H9 (cell line): Measurements from ENCODE around the gene PRSS8. TPM values are rescaled to one million over a fixed set of nuclear protein-coding genes. Genes with fewer than 3 reads are reported as not detected.
"Not testable (repeated sequence)": the region's sequence is repeated elsewhere in the genome, so short reads cannot be mapped to it uniquely, and the experiment has no call there.

Experiments used
- DNase-seq: peaks from one replicate; pipeline ENCODE4 v3.0.0-alpha.2; 2017
- H2AFZ ChIP-seq: one replicate; pipeline ENCODE4 v1.6.1; 2013; ENCODE audit warnings: mild to moderate bottlenecking, low read length, control low read depth, moderate library complexity
- H2AK5ac ChIP-seq: 2 replicates; pipeline ENCODE4 v1.6.1; 2013; ENCODE audit warnings: low read length, control low read depth, mixed read lengths; ENCODE audit not compliant: insufficient read length
- H2BK120ac ChIP-seq: one replicate; pipeline ENCODE4 v1.6.1; 2013; ENCODE audit warnings: low read depth, mild to moderate bottlenecking, low read length, control low read depth, inconsistent platforms; ENCODE audit not compliant: poor library complexity, severe bottlenecking
- H2BK12ac ChIP-seq: 2 replicates; pipeline ENCODE4 v1.6.1; 2013; ENCODE audit warnings: low read length, control low read depth, mixed read lengths, low read depth; ENCODE audit not compliant: insufficient read length
- H2BK15ac ChIP-seq: 2 replicates; pipeline ENCODE4 v1.6.1; 2013; ENCODE audit warnings: low read depth, low read length, control low read depth
- H2BK20ac ChIP-seq: one replicate; pipeline ENCODE4 v1.6.1; 2013; ENCODE audit warnings: low read depth, mild to moderate bottlenecking, low read length, control low read depth, inconsistent platforms; ENCODE audit not compliant: poor library complexity, severe bottlenecking
- H2BK5ac ChIP-seq: 2 replicates; pipeline ENCODE4 v1.6.1; 2013; ENCODE audit warnings: low read length, control low read depth, mixed read lengths; ENCODE audit not compliant: insufficient read length
- H3K14ac ChIP-seq: 2 replicates; pipeline ENCODE4 v1.6.1; 2013; ENCODE audit warnings: low read length, control low read depth; ENCODE audit not compliant: insufficient read depth
- H3K18ac ChIP-seq: 2 replicates; pipeline ENCODE4 v1.6.1; 2013; ENCODE audit warnings: low read depth, mild to moderate bottlenecking, mixed read lengths, low read length, control low read depth; ENCODE audit not compliant: insufficient read length
- H3K23ac ChIP-seq: 2 replicates; pipeline ENCODE4 v1.6.1; 2013; ENCODE audit warnings: low read length, control low read depth, mixed read lengths, low read depth; ENCODE audit not compliant: insufficient read length
- H3K23me2 ChIP-seq: 2 replicates; pipeline ENCODE4 v1.6.1; 2013; ENCODE audit warnings: low read depth, mild to moderate bottlenecking, mixed read lengths, low read length, control low read depth; ENCODE audit not compliant: insufficient read length, poor library complexity, severe bottlenecking
- H3K27ac ChIP-seq: 2 replicates; pipeline ENCODE4 v1.5.1; 2013; ENCODE audit warnings: low read length, control low read depth, mixed read lengths, low read depth; ENCODE audit not compliant: insufficient read length
- H3K27me3 ChIP-seq: 2 replicates; pipeline ENCODE4 v1.6.1; 2013; ENCODE audit warnings: low read length, control low read depth, inconsistent platforms; ENCODE audit not compliant: insufficient read depth
- H3K4ac ChIP-seq: 2 replicates; pipeline ENCODE4 v1.6.1; 2013; ENCODE audit warnings: low read depth, mild to moderate bottlenecking, control low read depth, inconsistent platforms, low read length, moderate library complexity
- H3K4me1 ChIP-seq: 2 replicates; pipeline ENCODE4 v1.6.1; 2013; ENCODE audit warnings: low read length, control low read depth, inconsistent platforms; ENCODE audit not compliant: insufficient read depth
- H3K4me2 ChIP-seq: 2 replicates; pipeline ENCODE4 v1.6.1; 2013; ENCODE audit warnings: low read length, control low read depth, mixed read lengths; ENCODE audit not compliant: insufficient read length, insufficient read depth
- H3K56ac ChIP-seq: 2 replicates; pipeline ENCODE4 v1.6.1; 2013; ENCODE audit warnings: low read depth, mild to moderate bottlenecking, mixed read lengths, low read length, control low read depth; ENCODE audit not compliant: insufficient read length
- H3K79me1 ChIP-seq: 2 replicates; pipeline ENCODE4 v1.6.1; 2013; ENCODE audit warnings: low read depth, mild to moderate bottlenecking, moderate library complexity, low read length, control low read depth, inconsistent platforms; ENCODE audit not compliant: insufficient read depth, poor library complexity, severe bottlenecking
- H3K79me2 ChIP-seq: 2 replicates; pipeline ENCODE4 v1.6.1; 2013; ENCODE audit warnings: low read length, control low read depth, inconsistent platforms; ENCODE audit not compliant: insufficient read depth
- H3K9ac ChIP-seq: 2 replicates; pipeline ENCODE4 v1.6.1; 2013; ENCODE audit warnings: low read length, control low read depth, mixed read lengths; ENCODE audit not compliant: insufficient read length; ENCODE audit errors: extremely low read depth
- H3K9me3 ChIP-seq: one replicate; pipeline ENCODE4 v1.6.1; 2013; ENCODE audit warnings: low read depth, low read length, inconsistent platforms; ENCODE audit not compliant: control insufficient read depth
- H3T11ph ChIP-seq: one replicate; pipeline ENCODE4 v1.6.1; 2013; ENCODE audit warnings: mild to moderate bottlenecking, low read length, control low read depth, inconsistent platforms
- H4K20me1 ChIP-seq: one replicate; pipeline ENCODE4 v1.6.1; 2013; ENCODE audit not compliant: control insufficient read depth, insufficient read length, insufficient read depth
- H4K5ac ChIP-seq: 2 replicates; pipeline ENCODE4 v1.6.1; 2013; ENCODE audit warnings: low read depth, mild to moderate bottlenecking, mixed read lengths, low read length, control low read depth; ENCODE audit not compliant: insufficient read length
- H4K8ac ChIP-seq: replicated peaks from 2 replicates; pipeline ENCODE4 v1.6.1; 2013; ENCODE audit warnings: low read length, control low read depth, mixed read lengths, low read depth; ENCODE audit not compliant: insufficient read length
- H4K91ac ChIP-seq: 2 replicates; pipeline ENCODE4 v1.6.1; 2013; ENCODE audit warnings: low read depth, mild to moderate bottlenecking, moderate library complexity, mixed read lengths, low read length, control low read depth; ENCODE audit not compliant: insufficient read length
- H3K27ac Mint-ChIP-seq, 3 experiments: 2 replicates in 2 of 3; 3 replicates in 1 of 3; pipeline ENCODE4 v1.8.0; 2020 to 2021; ENCODE audit warnings: mixed read lengths in 3 of 3, mild to moderate bottlenecking in 1 of 3, moderate library complexity in 1 of 3
- H3K27me3 Mint-ChIP-seq: 2 replicates; pipeline ENCODE4 v1.8.0; 2021; ENCODE audit warnings: low read depth, mild to moderate bottlenecking, moderate library complexity, mixed read lengths
- H3K36me3 Mint-ChIP-seq, 3 experiments: 2 replicates in 2 of 3; 3 replicates in 1 of 3; pipeline ENCODE4 v1.8.0; 2020 to 2021; ENCODE audit warnings: low read depth in 3 of 3, mixed read lengths in 3 of 3; ENCODE audit not compliant: insufficient read depth in 1 of 3
- H3K4me1 Mint-ChIP-seq, 2 experiments: 2 replicates each; pipeline ENCODE4 v1.8.0; 2020; ENCODE audit warnings: mixed read lengths in 2 of 2
- H3K4me3 Mint-ChIP-seq, 2 experiments: 2 replicates in 1 of 2; 3 replicates in 1 of 2; pipeline ENCODE4 v1.8.0; 2020 to 2021; ENCODE audit warnings: mild to moderate bottlenecking in 2 of 2, mixed read lengths in 2 of 2, moderate library complexity in 1 of 2
- H3K9me3 Mint-ChIP-seq, 2 experiments: 2 replicates in 1 of 2; 3 replicates in 1 of 2; pipeline ENCODE4 v1.8.0; 2020; ENCODE audit warnings: mild to moderate bottlenecking in 2 of 2, mixed read lengths in 2 of 2, moderate library complexity in 1 of 2
- CTCF ChIP-seq: fragments of 200-600 bp; sonication (generic); conservative IDR thresholded peaks from 3 replicates; pipeline ENCODE4 v1.8.0; 2021; ENCODE audit warnings: antibody characterized with exemption, mild to moderate bottlenecking
- WGBS: extraction: QIAGEN DNeasy Blood & Tissue Kit; methylation state at CpG from one replicate; pipeline ENCODE4 v1.1.7; 2013; ENCODE audit warnings: missing lambda C conversion rate, low lambda C conversion rate, mixed read lengths; ENCODE audit not compliant: insufficient read length; ENCODE audit errors: extremely low coverage; 5-methylcytosine and 5-hydroxymethylcytosine counted together
- total RNA-seq: library from RNA; stranded (reverse); gene quantifications from 2 replicates; pipeline ENCODE4 v1.2.1, GENCODE V29; 2021

The PRSS8 gene
- total RNA-seq, 1 experiment from 2014 or later: 64.0 TPM

DNA sequence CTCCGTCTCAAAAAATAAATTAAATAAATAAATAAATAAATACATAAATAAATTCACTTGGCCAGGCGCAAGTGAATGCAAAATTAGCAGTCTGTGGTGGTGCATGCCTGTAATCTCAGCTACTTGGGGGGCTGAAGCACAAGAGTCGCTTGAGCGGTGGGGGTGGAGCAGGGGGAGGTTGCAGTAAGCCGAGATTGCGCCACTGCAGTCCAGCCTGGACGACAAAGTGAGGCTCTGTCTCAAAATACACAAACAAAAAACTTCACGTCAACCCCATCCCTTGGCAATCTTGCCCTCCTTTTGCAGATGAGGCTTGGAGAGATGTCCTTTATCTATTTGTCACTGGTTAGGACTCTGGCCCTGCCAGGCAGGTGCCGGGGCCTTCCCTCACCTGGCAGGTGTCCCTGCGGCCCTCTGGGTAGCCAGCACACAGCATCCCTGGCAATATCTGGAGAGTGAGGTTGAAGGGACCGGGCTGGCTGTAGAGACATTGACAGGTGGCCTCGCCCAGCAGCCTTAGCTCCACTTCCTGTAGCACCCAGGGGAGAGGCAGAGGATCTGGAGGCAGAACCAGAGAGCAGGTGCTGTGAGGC is 10.0 kb upstream of the PRSS8 start:
- Histone ChIP-seq H3K4me2 (no peak overlapping the region), H2AFZ (no peak overlapping the region), H2AK5ac (no peak overlapping the region), H3K9ac (no peak overlapping the region), H3K4ac (no peak overlapping the region), H2BK20ac (no peak overlapping the region), H3K4me1 (peaks cover 4% of the 10 kb centered on the region), H3K56ac (no peak overlapping the region), H3K27me3 (no peaks in the 10 kb centered on the region; the same call in 1 of the 2 replicates), H3K79me2 (no peaks in the 10 kb centered on the region), H3K23me2 (peaks cover 7% of the 10 kb centered on the region), H4K20me1 (no peaks in the 10 kb centered on the region), H3K14ac (no peak overlapping the region), H3K79me1 (no peaks in the 10 kb centered on the region), H2BK5ac (no peak overlapping the region), H3K18ac (no peak overlapping the region), H2BK12ac (no peak overlapping the region), H2BK120ac (no peak overlapping the region), H3K27ac (no peak overlapping the region), H4K5ac (no peak overlapping the region), H4K91ac (no peak overlapping the region), H3K23ac (no peak overlapping the region), H4K8ac (no peak overlapping the region), H3T11ph (no peak overlapping the region), H3K9me3 (no peaks in the 10 kb centered on the region), H2BK15ac (no peak overlapping the region)
- DNase-seq: no peak
- no CpG with 5 or more reads among the region's 12 CpGs for WGBS
- Mint-ChIP-seq H3K27me3 (peaks cover 46% of the 10 kb centered on the region), H3K9me3 (no peaks in the 10 kb centered on the region; a peak in 1 of 5 replicates), H3K4me1 (peaks cover 28 to 48% of the 10 kb centered on the region in 2 experiments), H3K4me3 (no peak overlapping the region), H3K36me3 (no peaks in the 10 kb centered on the region), H3K27ac (no peak overlapping the region)
- no peak for TF ChIP-seq CTCF

DNA sequence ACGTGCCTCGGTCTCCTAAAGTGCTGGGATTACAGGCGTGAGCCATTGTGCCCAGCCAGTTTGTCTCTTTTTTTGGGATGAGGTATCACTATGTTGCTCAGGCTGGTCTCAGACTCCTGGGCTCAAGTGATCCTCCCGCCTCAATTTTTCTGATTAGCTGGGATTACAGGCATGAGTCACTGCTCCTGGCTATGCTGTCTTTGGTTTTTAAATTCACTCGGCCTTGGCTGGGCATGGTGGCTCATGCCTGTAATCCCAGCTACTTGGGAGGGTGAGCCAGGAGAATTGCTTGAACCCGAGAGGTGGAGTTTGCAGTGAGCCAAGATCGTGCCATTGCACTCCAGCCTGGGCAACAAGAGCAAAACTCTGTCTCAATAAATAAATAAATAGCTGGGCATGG is 8.9 kb upstream of the PRSS8 start:
- not testable (repeated sequence) for H2BK15ac ChIP-seq, DNase-seq, H3K4me3 Mint-ChIP-seq, H3K9me3 Mint-ChIP-seq, H3K23ac ChIP-seq, H3K23me2 ChIP-seq, H2BK20ac ChIP-seq, H4K5ac ChIP-seq, H3K18ac ChIP-seq, H3K36me3 Mint-ChIP-seq, H3K79me1 ChIP-seq, H3K27me3 ChIP-seq, H2BK120ac ChIP-seq, H3K56ac ChIP-seq, H2AFZ ChIP-seq, H3K9me3 ChIP-seq, H3K27ac ChIP-seq, H3K79me2 ChIP-seq, H4K8ac ChIP-seq, H2BK12ac ChIP-seq, H3T11ph ChIP-seq, H4K20me1 ChIP-seq, H2BK5ac ChIP-seq, H4K91ac ChIP-seq, H3K4me2 ChIP-seq, H3K4me1 ChIP-seq, H2AK5ac ChIP-seq, H3K9ac ChIP-seq, H3K27ac Mint-ChIP-seq, H3K4ac ChIP-seq, H3K14ac ChIP-seq
- Mint-ChIP-seq H3K27me3 (peaks cover 46% of the 10 kb centered on the region), H3K4me1 (peaks cover 22 to 43% of the 10 kb centered on the region in 2 experiments)
- WGBS: no CpG with 5 or more reads among the region's 7 CpGs
